ENCODE data around the gene RNF19B. TPM values are rescaled to one million over a fixed set of nuclear protein-coding genes. Genes with fewer than 3 reads are reported as not detected.

Gene RNF19B
- total RNA-seq, 1 experiment from 2014 or later, result 15.0 TPM

- H4K20me1 ChIP-seq (ENCODE audit: control insufficient read depth, insufficient read depth, insufficient read length), result no peaks in the 10 kb centered on the region
- H3K4me1 Mint-ChIP-seq, result peaks cover 5 to 6% of the 10 kb centered on the region in 2 experiments
- no peak overlapping the region for H3K27ac Mint-ChIP-seq
- H3K4me3 Mint-ChIP-seq, result no peak overlapping the region
- no peaks in the 10 kb centered on the region for H3K9me3 Mint-ChIP-seq
- DNase-seq, result no peak
- H3K9me3 ChIP-seq (ENCODE audit: control insufficient read depth, low read depth, low read length), result no peaks in the 10 kb centered on the region
- no peaks in the 10 kb centered on the region for H3K23me2 ChIP-seq (ENCODE audit: insufficient read length, low read depth, low read length, poor library complexity, severe bottlenecking)
- no peaks in the 10 kb centered on the region for H3K4me1 ChIP-seq (ENCODE audit: insufficient read depth, low read length)
- no peak overlapping the region for H2AK5ac ChIP-seq (ENCODE audit: insufficient read length, low read length)
- no peak overlapping the region for H4K91ac ChIP-seq (ENCODE audit: insufficient read length, low read depth, low read length)
- H3K4ac ChIP-seq (ENCODE audit: low read depth, low read length), result no peak overlapping the region
- no peak overlapping the region for H2BK15ac ChIP-seq (ENCODE audit: low read depth, low read length)
- H3K23ac ChIP-seq (ENCODE audit: insufficient read length, low read depth, low read length), result no peak overlapping the region
- no peak overlapping the region for H3K4me2 ChIP-seq (ENCODE audit: insufficient read depth, insufficient read length, low read length)
- peaks cover 3 to 28% (median 19%) of the 10 kb centered on the region in 3 experiments; a peak in 6 of 7 replicates for H3K36me3 Mint-ChIP-seq (ENCODE audit: insufficient read depth in 1 of 3, low read depth in 3 of 3)
- no peak overlapping the region for H2AFZ ChIP-seq (ENCODE audit: low read length)
- TF ChIP-seq CTCF (conservative IDR thresholded peaks at IDR 0.05), result no peak
- WGBS (ENCODE audit: extremely low coverage, insufficient read length, low lambda C conversion rate), result no CpG with 5 or more reads among the region's 4 CpGs
- no peak overlapping the region for H3T11ph ChIP-seq (ENCODE audit: low read length)
- no peak overlapping the region for H3K56ac ChIP-seq (ENCODE audit: insufficient read length, low read depth, low read length)
- H3K79me1 ChIP-seq (ENCODE audit: insufficient read depth, low read depth, low read length, poor library complexity, severe bottlenecking), result no peaks in the 10 kb centered on the region
- no peak overlapping the region for H3K14ac ChIP-seq (ENCODE audit: insufficient read depth, low read length)
- no peak overlapping the region for H3K9ac ChIP-seq (ENCODE audit: extremely low read depth, insufficient read length, low read length)
- no peak overlapping the region for H2BK5ac ChIP-seq (ENCODE audit: insufficient read length, low read length)
- H4K8ac ChIP-seq (replicated peaks; ENCODE audit: insufficient read length, low read depth, low read length), result no peak overlapping the region
- H2BK20ac ChIP-seq (ENCODE audit: low read depth, low read length, poor library complexity, severe bottlenecking), result no peak overlapping the region
- H3K18ac ChIP-seq (ENCODE audit: insufficient read length, low read depth, low read length), result no peak overlapping the region
- H4K5ac ChIP-seq (ENCODE audit: insufficient read length, low read depth, low read length), result no peak overlapping the region
- H3K27me3 ChIP-seq (ENCODE audit: insufficient read depth, low read length), result no peaks in the 10 kb centered on the region
- H3K27ac ChIP-seq (ENCODE audit: insufficient read length, low read depth, low read length), result no peak overlapping the region
- H3K79me2 ChIP-seq (ENCODE audit: insufficient read depth, low read length), result no peaks in the 10 kb centered on the region
- H2BK12ac ChIP-seq (ENCODE audit: insufficient read length, low read depth, low read length), result no peak overlapping the region
- H3K27me3 Mint-ChIP-seq (ENCODE audit: low read depth), result no peaks in the 10 kb centered on the region
- no peak overlapping the region for H2BK120ac ChIP-seq (ENCODE audit: low read depth, low read length, poor library complexity, severe bottlenecking)
Observed at GRCh38 chr1:32937061-32937460, 27.5 kb downstream of the RNF19B start.

Measured in H9 (cell line).